ENCODE measurements around the gene CNPY2. TPM values are rescaled to one million over a fixed set of nuclear protein-coding genes. Genes with fewer than 3 reads are reported as not detected.
"Not testable (repeated sequence)": the region's sequence is repeated elsewhere in the genome, so short reads cannot be mapped to it uniquely, and the experiment has no call there.

CNPY2 gene
- total RNA-seq, 5 donors from 2014 or later (not counting 1 experiment from before 2014, with no cell fraction given): 52.9 to 92.8 (median 90.8) TPM

GRCh38 chr12:56358836-56359532, 43.2 kb upstream of the CNPY2 start:
- ChIA-PET CTCF (interaction anchor here (0.6 to 2.2 kb wide), 13 partner anchors 17 to 296 kb away, joined by 3 to 31 read pairs (median 5); partner anchors contain the start of genes ANKRD52 (in 1 of the 2), CNPY2 (in 1 of the 2), ESYT1 (in 1 of the 2) and IL23A (in 1 of the 2)), POLR2A (interaction anchor here (0.6 to 1.8 kb wide), 11 partner anchors 8 to 372 kb away, joined by 3 to 17 read pairs (median 4); partner anchors contain the start of genes IL23A (in 2 of the 2) and TIMELESS (in 1 of the 2))
- peak overlapping the region; percentile 75 to 83 for H3K4me3 ChIP-seq (ENCODE audit: control insufficient read depth in 1 of 2, extremely low read depth in 1 of 2, low read length in 1 of 2)
- H3K4me1 ChIP-seq (ENCODE audit: control insufficient read depth in 1 of 2, extremely low read depth in 1 of 2, insufficient read depth in 2 of 2, low read length in 2 of 2): peaks cover 8 to 24% of the 10 kb centered on the region in 2 experiments
- Mint-ChIP-seq H3K9me3 (no peaks in the 10 kb centered on the region), H3K4me3 (peak overlapping the region; percentile 84 to 96 (median 95)), H3K27me3 (no peaks in the 10 kb centered on the region), H3K27ac (peak overlapping the region; percentile 94 to 98), H3K4me1 (peaks cover 29 to 37% (median 36%) of the 10 kb centered on the region in 3 donors), H3K36me3 (peaks cover 16% of the 10 kb centered on the region)
- no peak overlapping the region for H3K27ac ChIP-seq (ENCODE audit: low read length)
- no peaks in the 10 kb centered on the region for H3K27me3 ChIP-seq (replicated peaks in 1 of 2; ENCODE audit: control insufficient read depth in 2 of 2, extremely low read depth in 1 of 2, insufficient read depth in 2 of 2, low read length in 1 of 2)
- H3K9me3 ChIP-seq: no peaks in the 10 kb centered on the region
- H3K36me3 ChIP-seq (ENCODE audit: control insufficient read depth in 2 of 2, extremely low read depth in 1 of 2, insufficient read depth in 1 of 2, low read length in 1 of 2): peaks cover 16 to 25% of the 10 kb centered on the region in 2 donors
- DNase-seq: no peak
- no peak for ATAC-seq (replicated peaks in 1 of 4)
- WGBS (ENCODE audit: insufficient coverage): no CpG with 5 or more reads among the region's 1 CpG

GRCh38 chr12:56351325-56351724, 35.5 kb upstream of the CNPY2 start:
- H3K36me3 ChIP-seq (ENCODE audit: control insufficient read depth in 2 of 2, extremely low read depth in 1 of 2, insufficient read depth in 1 of 2, low read length in 1 of 2): peaks cover 33 to 80% of the 10 kb centered on the region in 2 donors
- Mint-ChIP-seq H3K36me3 (peaks cover 57% of the 10 kb centered on the region), H3K4me1 (peaks cover 3 to 5% (median 4%) of the 10 kb centered on the region in 3 donors), H3K27ac (peak overlapping the region in 1 of 2 donors; percentile 32), H3K4me3 (no peak overlapping the region), H3K27me3 (no peaks in the 10 kb centered on the region), H3K9me3 (no peaks in the 10 kb centered on the region)
- ChIA-PET POLR2A (interaction anchor here in 1 of 2 donors (0.6 to 1.1 kb wide), 3 partner anchors 8 to 97 kb away, joined by 3 to 4 read pairs (median 4); partner anchors contain the start of gene STAT2), CTCF (interaction anchor here in 1 of 2 donors (0.6 kb wide), 2 partner anchors 9 to 107 kb away, joined by 3 read pairs; no protein-coding TSS in a partner anchor)
- H3K27ac ChIP-seq (ENCODE audit: low read length): no peak overlapping the region
- no peaks in the 10 kb centered on the region for H3K27me3 ChIP-seq (replicated peaks in 1 of 2; ENCODE audit: control insufficient read depth in 2 of 2, extremely low read depth in 1 of 2, insufficient read depth in 2 of 2, low read length in 1 of 2)
- no peak overlapping the region for H3K4me3 ChIP-seq (ENCODE audit: control insufficient read depth in 1 of 2, extremely low read depth in 1 of 2, low read length in 1 of 2)
- H3K9me3 ChIP-seq: no peaks in the 10 kb centered on the region
- H3K4me1 ChIP-seq (ENCODE audit: control insufficient read depth in 1 of 2, extremely low read depth in 1 of 2, insufficient read depth in 2 of 2, low read length in 2 of 2): no peaks in the 10 kb centered on the region
- ATAC-seq (replicated peaks in 1 of 4) (no peak), DNase-seq (no peak)
- WGBS (ENCODE audit: insufficient coverage): 100% methylated on average over 2 of the region's 2 CpGs

GRCh38 chr12:56350662-56351061, 34.9 kb upstream of the CNPY2 start:
- Histone ChIP-seq H3K4me3 (ENCODE audit: control insufficient read depth in 1 of 2, extremely low read depth in 1 of 2, low read length in 1 of 2) (no peak overlapping the region), H3K27me3 (replicated peaks in 1 of 2; ENCODE audit: control insufficient read depth in 2 of 2, extremely low read depth in 1 of 2, insufficient read depth in 2 of 2, low read length in 1 of 2) (no peaks in the 10 kb centered on the region), H3K27ac (ENCODE audit: low read length) (no peak overlapping the region), H3K4me1 (ENCODE audit: control insufficient read depth in 1 of 2, extremely low read depth in 1 of 2, insufficient read depth in 2 of 2, low read length in 2 of 2) (no peaks in the 10 kb centered on the region), H3K36me3 (ENCODE audit: control insufficient read depth in 2 of 2, extremely low read depth in 1 of 2, insufficient read depth in 1 of 2, low read length in 1 of 2) (peaks cover 32 to 80% of the 10 kb centered on the region in 2 donors), H3K9me3 (no peaks in the 10 kb centered on the region)
- ChIA-PET POLR2A (interaction anchor here in 1 of 2 donors (1.1 kb wide), 1 partner anchor 9 kb away, joined by 4 read pairs; the partner anchor contains the start of gene STAT2), CTCF (no interaction called here)
- DNase-seq (no peak), ATAC-seq (replicated peaks in 1 of 4) (no peak)
- WGBS (ENCODE audit: insufficient coverage): 88% methylated on average over 1 of the region's 2 CpGs
- peaks cover 57% of the 10 kb centered on the region for H3K36me3 Mint-ChIP-seq
- H3K9me3 Mint-ChIP-seq: no peaks in the 10 kb centered on the region
- H3K4me1 Mint-ChIP-seq: peaks cover 0 to under 1% (median under 1%) of the 10 kb centered on the region in 3 donors
- H3K27ac Mint-ChIP-seq: peak overlapping the region in 1 of 2 donors; percentile 17
- H3K4me3 Mint-ChIP-seq: no peak overlapping the region
- no peaks in the 10 kb centered on the region for H3K27me3 Mint-ChIP-seq

- H3K27ac ChIP-seq (ENCODE audit: low read length): no peak overlapping the region
- H3K36me3 ChIP-seq (ENCODE audit: control insufficient read depth in 2 of 2, extremely low read depth in 1 of 2, insufficient read depth in 1 of 2, low read length in 1 of 2): peaks cover 16 to 67% of the 10 kb centered on the region in 2 donors
- DNase-seq (no peak), ATAC-seq (replicated peaks in 1 of 4) (no peak)
- H3K27me3 ChIP-seq (replicated peaks in 1 of 2; ENCODE audit: control insufficient read depth in 2 of 2, extremely low read depth in 1 of 2, insufficient read depth in 2 of 2, low read length in 1 of 2): no peaks in the 10 kb centered on the region
- no peaks in the 10 kb centered on the region for H3K9me3 ChIP-seq
- H3K4me1 Mint-ChIP-seq: no peaks in the 10 kb centered on the region
- no peak overlapping the region for H3K4me3 Mint-ChIP-seq
- H3K36me3 Mint-ChIP-seq: peaks cover 52% of the 10 kb centered on the region
- H3K27me3 Mint-ChIP-seq: no peaks in the 10 kb centered on the region
- CTCF ChIA-PET: interaction anchor here in 1 of 2 donors (0.6 kb wide), 1 partner anchor 72 kb away, joined by 4 read pairs; no protein-coding TSS in a partner anchor
- POLR2A ChIA-PET: interaction anchor here (0.6 to 1.1 kb wide), 3 partner anchors 10 to 139 kb away, joined by 3 to 7 read pairs (median 5); partner anchors contain the start of gene GLS2 (in 1 of the 2)
- no peaks in the 10 kb centered on the region for H3K4me1 ChIP-seq (ENCODE audit: control insufficient read depth in 1 of 2, extremely low read depth in 1 of 2, insufficient read depth in 2 of 2, low read length in 2 of 2)
- H3K9me3 Mint-ChIP-seq: no peaks in the 10 kb centered on the region
- peak overlapping the region in 1 of 2 donors; percentile 64 for H3K27ac Mint-ChIP-seq
- H3K4me3 ChIP-seq (ENCODE audit: control insufficient read depth in 1 of 2, extremely low read depth in 1 of 2, low read length in 1 of 2): no peak overlapping the region
- 100% methylated on average over 1 of the region's 5 CpGs for WGBS (ENCODE audit: insufficient coverage)
Observed at GRCh38 chr12:56348776-56349175, 33.0 kb upstream of the CNPY2 start.

- H3K36me3 ChIP-seq (ENCODE audit: control insufficient read depth in 2 of 2, extremely low read depth in 1 of 2, insufficient read depth in 1 of 2, low read length in 1 of 2): peaks cover 23 to 73% of the 10 kb centered on the region in 2 donors
- DNase-seq; H3K4me3 ChIP-seq (ENCODE audit: control insufficient read depth in 1 of 2, extremely low read depth in 1 of 2, low read length in 1 of 2); H3K27ac ChIP-seq (ENCODE audit: low read length); H3K4me1 ChIP-seq (ENCODE audit: control insufficient read depth in 1 of 2, extremely low read depth in 1 of 2, insufficient read depth in 2 of 2, low read length in 2 of 2); H3K9me3 Mint-ChIP-seq; H3K27ac Mint-ChIP-seq; ATAC-seq (replicated peaks in 1 of 4); H3K9me3 ChIP-seq; H3K4me3 Mint-ChIP-seq; POLR2A ChIA-PET; H3K4me1 Mint-ChIP-seq; H3K27me3 ChIP-seq (replicated peaks in 1 of 2; ENCODE audit: control insufficient read depth in 2 of 2, extremely low read depth in 1 of 2, insufficient read depth in 2 of 2, low read length in 1 of 2); CTCF ChIA-PET; H3K27me3 Mint-ChIP-seq: not testable (repeated sequence)
- WGBS (ENCODE audit: insufficient coverage): 89% methylated on average over 6 of the region's 9 CpGs
- peaks cover 63% of the 10 kb centered on the region for H3K36me3 Mint-ChIP-seq
Observed at GRCh38 chr12:56347255-56347654, 31.5 kb upstream of the CNPY2 start.

GRCh38 chr12:56346675-56347074, 30.9 kb upstream of the CNPY2 start:
- ATAC-seq (replicated peaks in 1 of 4): peak in 2 of 4 experiments; percentile 9 to 32
- Mint-ChIP-seq H3K9me3 (no peaks in the 10 kb centered on the region), H3K4me1 (peaks cover 0 to under 1% (median 0%) of the 10 kb centered on the region in 3 donors), H3K27me3 (no peaks in the 10 kb centered on the region), H3K4me3 (no peak overlapping the region), H3K36me3 (peaks cover 63% of the 10 kb centered on the region), H3K27ac (no peak overlapping the region)
- no peaks in the 10 kb centered on the region for H3K27me3 ChIP-seq (replicated peaks in 1 of 2; ENCODE audit: control insufficient read depth in 2 of 2, extremely low read depth in 1 of 2, insufficient read depth in 2 of 2, low read length in 1 of 2)
- H3K36me3 ChIP-seq (ENCODE audit: control insufficient read depth in 2 of 2, extremely low read depth in 1 of 2, insufficient read depth in 1 of 2, low read length in 1 of 2): peaks cover 23 to 72% of the 10 kb centered on the region in 2 donors
- CTCF ChIA-PET: no interaction called here
- POLR2A ChIA-PET: no interaction called here
- 92% methylated on average over 7 of the region's 7 CpGs for WGBS (ENCODE audit: insufficient coverage)
- H3K4me3 ChIP-seq (ENCODE audit: control insufficient read depth in 1 of 2, extremely low read depth in 1 of 2, low read length in 1 of 2): no peak overlapping the region
- H3K4me1 ChIP-seq (ENCODE audit: control insufficient read depth in 1 of 2, extremely low read depth in 1 of 2, insufficient read depth in 2 of 2, low read length in 2 of 2): no peaks in the 10 kb centered on the region
- no peaks in the 10 kb centered on the region for H3K9me3 ChIP-seq
- peak in 2 of 35 experiments; percentile 21 to 30 for DNase-seq
- no peak overlapping the region for H3K27ac ChIP-seq (ENCODE audit: low read length)
